Loucy (cell line): ENCODE measurements around the gene RBM20.

Experiments
- H2AFZ ChIP-seq: fragments of 200-600 bp; sonication (generic); 2 replicates; pipeline ENCODE4 v1.6.0; 2016; ENCODE audit warnings: antibody characterized with exemption, mild to moderate bottlenecking, low read length, moderate library complexity
- H3F3A ChIP-seq: fragments of 200-600 bp; 2 replicates; pipeline ENCODE4 v1.6.0; 2016; ENCODE audit warnings: antibody characterized with exemption, low read depth, mild to moderate bottlenecking
- H3K27me3 ChIP-seq: fragments of 200-600 bp; sonication (generic); 2 replicates; pipeline ENCODE4 v1.6.1; 2014; ENCODE audit warnings: low read length, mild to moderate bottlenecking; ENCODE audit not compliant: insufficient read depth, poor library complexity, severe bottlenecking
- H3K36me3 ChIP-seq: fragments of 200-600 bp; sonication (generic); 2 replicates; pipeline ENCODE4 v1.6.1; 2016; ENCODE audit warnings: low read length; ENCODE audit not compliant: insufficient read depth
- H3K4me1 ChIP-seq: fragments of 200-600 bp; sonication (generic); 2 replicates; pipeline ENCODE4 v1.5.1; 2014; ENCODE audit warnings: low read length, mild to moderate bottlenecking; ENCODE audit not compliant: insufficient read depth, poor library complexity, severe bottlenecking
- H3K4me2 ChIP-seq: fragments of 200-600 bp; sonication (generic); 2 replicates; pipeline ENCODE4 v1.6.0; 2014; ENCODE audit warnings: antibody characterized with exemption, low read length, low read depth, mild to moderate bottlenecking; ENCODE audit not compliant: poor library complexity, severe bottlenecking
- H3K4me3 ChIP-seq: fragments of 200-600 bp; sonication (generic); 2 replicates; pipeline ENCODE4 v1.5.1; 2014; ENCODE audit warnings: low read length, mild to moderate bottlenecking, mixed read lengths; ENCODE audit not compliant: poor library complexity, severe bottlenecking
- H3K79me2 ChIP-seq: fragments of 200-600 bp; sonication (generic); 2 replicates; pipeline ENCODE4 v1.6.1; 2014; ENCODE audit warnings: low read length; ENCODE audit not compliant: insufficient read depth
- H3K9ac ChIP-seq: fragments of 200-600 bp; sonication (generic); 2 replicates; pipeline ENCODE4 v1.6.0; 2014; ENCODE audit warnings: mild to moderate bottlenecking, low read depth, low read length, moderate library complexity; ENCODE audit not compliant: poor library complexity, severe bottlenecking
- H3K9me2 ChIP-seq: fragments of 200-600 bp; sonication (generic); replicated peaks from 2 replicates; pipeline ENCODE4 v1.6.1; 2016; ENCODE audit warnings: low read depth, low read length, mixed read lengths
- H3K9me3 ChIP-seq: fragments of 200-600 bp; sonication (generic); 2 replicates; pipeline ENCODE4 v1.6.1; 2014; ENCODE audit warnings: mild to moderate bottlenecking, antibody characterized with exemption, low read length, low read depth; ENCODE audit not compliant: insufficient read depth
- H4K20me1 ChIP-seq: fragments of 200-600 bp; sonication (generic); 2 replicates; pipeline ENCODE4 v1.6.0; 2014; ENCODE audit warnings: antibody characterized with exemption, low read length, mild to moderate bottlenecking; ENCODE audit not compliant: insufficient read depth, poor library complexity, severe bottlenecking
- CTCF ChIP-seq: fragments of 200-600 bp; sonication (generic); conservative IDR thresholded peaks from 2 replicates; pipeline ENCODE4 v1.5.1; 2014; ENCODE audit warnings: mild to moderate bottlenecking, antibody characterized with exemption, low read length
- EZH2phosphoT487 ChIP-seq: fragments of 200-600 bp; IDR thresholded peaks from 2 replicates; pipeline ENCODE4 v1.6.1; 2018; ENCODE audit warnings: antibody characterized with exemption, mild to moderate bottlenecking, moderate library complexity, borderline replicate concordance

Gene RBM20

GRCh38 chr10:110646417-110647135 lies 2.4 kb downstream of the RBM20 start:
- Histone ChIP-seq H3K9me3 (no peaks in the 10 kb centered on the region), H3F3A (no peaks in the 10 kb centered on the region), H3K36me3 (no peaks in the 10 kb centered on the region), H3K4me3 (no peak overlapping the region), H4K20me1 (no peaks in the 10 kb centered on the region), H3K4me2 (no peak overlapping the region), H3K4me1 (peaks cover 17% of the 10 kb centered on the region), H2AFZ (no peak overlapping the region), H3K9me2 (no peaks in the 10 kb centered on the region), H3K79me2 (no peaks in the 10 kb centered on the region), H3K9ac (no peak overlapping the region), H3K27me3 (no peaks in the 10 kb centered on the region)
- TF ChIP-seq CTCF = no peak
- no peak for TF ChIP-seq EZH2phosphoT487

DNA sequence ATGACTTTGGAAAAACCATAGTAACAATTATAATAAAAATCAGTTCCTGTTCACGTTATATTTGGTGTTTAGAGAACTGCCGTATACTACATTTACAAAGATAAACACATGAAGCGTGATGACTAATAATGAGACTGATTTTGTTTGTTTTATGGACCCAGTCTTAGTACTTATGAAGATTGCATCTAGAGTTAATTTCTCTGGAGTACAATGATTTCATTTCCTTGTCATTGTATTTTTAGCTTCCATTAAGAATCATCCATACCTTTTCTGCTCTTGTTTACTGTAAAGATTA lies 2.9 kb downstream of the RBM20 start:
- TF ChIP-seq EZH2phosphoT487 (no peak), CTCF (no peak)
- Histone ChIP-seq H4K20me1 (no peaks in the 10 kb centered on the region), H3K9me3 (no peaks in the 10 kb centered on the region), H3K27me3 (no peaks in the 10 kb centered on the region), H3K4me1 (peaks cover 19% of the 10 kb centered on the region), H2AFZ (no peak overlapping the region), H3K36me3 (no peaks in the 10 kb centered on the region), H3F3A (no peaks in the 10 kb centered on the region), H3K4me3 (no peak overlapping the region), H3K79me2 (no peaks in the 10 kb centered on the region), H3K9me2 (no peaks in the 10 kb centered on the region), H3K9ac (no peak overlapping the region), H3K4me2 (no peak overlapping the region)

DNA sequence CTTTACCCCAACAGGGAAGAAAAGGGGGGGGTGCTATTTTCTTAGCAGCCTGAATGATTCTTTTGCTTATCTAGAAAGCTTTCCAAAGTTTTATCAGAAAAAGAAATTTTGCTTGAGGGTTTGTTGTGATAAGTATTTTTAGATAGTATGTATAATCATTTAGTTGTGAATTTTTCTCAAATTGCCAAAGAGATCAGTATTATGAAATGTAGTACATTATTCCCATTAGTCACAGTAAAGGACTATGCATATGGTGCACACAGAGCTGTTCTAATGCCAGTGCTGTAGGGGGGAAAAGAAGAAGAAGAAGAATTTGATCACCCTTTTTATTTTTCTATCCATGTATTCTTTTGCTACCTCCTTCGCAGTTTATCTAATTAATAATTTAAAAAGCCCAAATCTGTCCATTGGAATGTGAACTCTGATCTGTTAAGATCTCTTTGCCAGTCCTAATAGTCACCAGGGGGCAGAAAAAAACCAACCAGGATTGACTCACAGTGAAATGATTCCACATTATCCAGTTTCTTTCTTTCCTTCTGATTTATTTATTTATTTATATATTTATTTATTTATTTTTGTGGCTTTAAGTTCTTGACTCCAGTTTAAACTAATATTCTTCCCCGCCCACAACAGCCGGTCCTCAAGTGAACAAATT lies 4.7 kb downstream of the RBM20 start:
- Histone ChIP-seq H3K4me3 (no peak overlapping the region), H3K36me3 (no peaks in the 10 kb centered on the region), H4K20me1 (no peaks in the 10 kb centered on the region), H3K9me2 (no peaks in the 10 kb centered on the region), H3K4me1 (peaks cover 19% of the 10 kb centered on the region), H3F3A (no peaks in the 10 kb centered on the region), H3K4me2 (no peak overlapping the region), H3K27me3 (no peaks in the 10 kb centered on the region), H3K9me3 (no peaks in the 10 kb centered on the region), H3K9ac (no peak overlapping the region), H2AFZ (no peak overlapping the region), H3K79me2 (no peaks in the 10 kb centered on the region)
- no peak for TF ChIP-seq CTCF
- TF ChIP-seq EZH2phosphoT487 = no peak
